ENCODE data around the gene ARHGAP44.

ARHGAP44 gene

DNA sequence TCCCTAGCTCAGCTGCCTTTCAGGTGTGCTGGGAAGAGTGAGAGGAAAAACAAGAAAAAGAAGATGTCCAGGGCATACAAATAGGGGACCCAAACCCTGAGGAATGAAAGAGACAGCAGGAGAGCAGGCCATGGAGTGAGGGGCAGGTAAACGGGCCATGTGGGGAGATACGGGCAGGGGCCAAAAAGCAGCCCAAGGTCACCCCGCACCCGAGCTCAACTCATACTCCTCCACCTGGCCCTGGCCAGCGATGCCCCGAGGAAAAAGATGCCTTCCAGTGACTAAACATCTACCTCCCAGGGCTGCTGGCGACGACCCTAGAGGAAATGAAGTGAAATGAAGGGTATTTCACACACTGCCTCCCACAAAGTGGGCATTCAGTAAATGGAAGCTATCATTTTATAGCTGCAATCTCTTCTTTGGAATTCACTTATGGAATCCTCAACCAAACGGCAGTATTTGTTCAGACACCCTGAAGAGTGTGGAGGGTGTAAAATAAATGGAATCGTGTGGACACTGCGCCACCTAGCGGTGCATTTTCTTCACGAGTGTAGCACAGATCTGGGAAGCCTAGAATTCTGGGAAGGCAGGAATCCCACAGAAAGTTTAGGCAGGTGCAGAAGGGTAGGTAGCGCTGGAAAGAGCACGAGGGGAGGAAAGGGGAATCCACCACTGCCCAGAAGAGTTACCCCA lies 213.6 kb downstream of the ARHGAP44 start:
- DNase-seq (ENCODE audit: low read depth) = peak; percentile 61
- TF ChIP-seq, protein P1, sequence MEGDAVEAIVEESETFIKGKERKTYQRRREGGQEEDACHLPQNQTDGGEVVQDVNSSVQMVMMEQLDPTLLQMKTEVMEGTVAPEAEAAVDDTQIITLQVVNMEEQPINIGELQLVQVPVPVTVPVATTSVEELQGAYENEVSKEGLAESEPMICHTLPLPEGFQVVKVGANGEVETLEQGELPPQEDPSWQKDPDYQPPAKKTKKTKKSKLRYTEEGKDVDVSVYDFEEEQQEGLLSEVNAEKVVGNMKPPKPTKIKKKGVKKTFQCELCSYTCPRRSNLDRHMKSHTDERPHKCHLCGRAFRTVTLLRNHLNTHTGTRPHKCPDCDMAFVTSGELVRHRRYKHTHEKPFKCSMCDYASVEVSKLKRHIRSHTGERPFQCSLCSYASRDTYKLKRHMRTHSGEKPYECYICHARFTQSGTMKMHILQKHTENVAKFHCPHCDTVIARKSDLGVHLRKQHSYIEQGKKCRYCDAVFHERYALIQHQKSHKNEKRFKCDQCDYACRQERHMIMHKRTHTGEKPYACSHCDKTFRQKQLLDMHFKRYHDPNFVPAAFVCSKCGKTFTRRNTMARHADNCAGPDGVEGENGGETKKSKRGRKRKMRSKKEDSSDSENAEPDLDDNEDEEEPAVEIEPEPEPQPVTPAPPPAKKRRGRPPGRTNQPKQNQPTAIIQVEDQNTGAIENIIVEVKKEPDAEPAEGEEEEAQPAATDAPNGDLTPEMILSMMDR (IDR thresholded peaks at IDR 0.05; ENCODE audit: low read depth, low read length) = peak; percentile 71
- no peak for TF ChIP-seq MYC (IDR thresholded peaks at IDR 0.05; ENCODE audit: low read depth, low read length)

GRCh38 chr17:13003454-13003851 lies 214.2 kb downstream of the ARHGAP44 start:
- H3K4me3 ChIP-seq (ENCODE audit: low read depth, low read length) = no peak overlapping the region
- no peak for DNase-seq (ENCODE audit: low read depth)
- TF ChIP-seq, protein P1 (IDR thresholded peaks at IDR 0.05; ENCODE audit: low read depth, low read length) = no peak
- TF ChIP-seq MYC (IDR thresholded peaks at IDR 0.05; ENCODE audit: low read depth, low read length) = no peak
- TF ChIP-seq, protein P2, sequence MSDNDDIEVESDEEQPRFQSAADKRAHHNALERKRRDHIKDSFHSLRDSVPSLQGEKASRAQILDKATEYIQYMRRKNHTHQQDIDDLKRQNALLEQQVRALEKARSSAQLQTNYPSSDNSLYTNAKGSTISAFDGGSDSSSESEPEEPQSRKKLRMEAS (IDR thresholded peaks at IDR 0.05; ENCODE audit: low read depth, low read length) = no peak
- TF ChIP-seq POLR2A (IDR thresholded peaks at IDR 0.05; ENCODE audit: extremely low read depth, insufficient read length) = no peak

More for the DNA sequence above, 213.6 kb downstream of the ARHGAP44 start:
- no peak overlapping the region for H3K4me3 ChIP-seq (ENCODE audit: low read depth, low read length)

GRCh38 chr17:13003927-13004326 lies 214.6 kb downstream of the ARHGAP44 start:
- DNase-seq (ENCODE audit: low read depth) = no peak
- TF ChIP-seq, protein P2 (IDR thresholded peaks at IDR 0.05; ENCODE audit: low read depth, low read length) = no peak
- no peak for TF ChIP-seq MYC (IDR thresholded peaks at IDR 0.05; ENCODE audit: low read depth, low read length)
- no peak overlapping the region for H3K4me3 ChIP-seq (ENCODE audit: low read depth, low read length)

GRCh38 chr17:13004336-13004735 lies 215.0 kb downstream of the ARHGAP44 start:
- TF ChIP-seq, protein P1 (IDR thresholded peaks at IDR 0.05; ENCODE audit: low read depth, low read length) = no peak
- TF ChIP-seq POLR2A (IDR thresholded peaks at IDR 0.05; ENCODE audit: extremely low read depth, insufficient read length) (no peak), MYC (IDR thresholded peaks at IDR 0.05; ENCODE audit: low read depth, low read length) (no peak)
- TF ChIP-seq, protein P2 (IDR thresholded peaks at IDR 0.05; ENCODE audit: low read depth, low read length) = no peak
- no peak overlapping the region for H3K4me3 ChIP-seq (ENCODE audit: low read depth, low read length)
- no peak for DNase-seq (ENCODE audit: low read depth)

GRCh38 chr17:13005530-13005929 lies 216.2 kb downstream of the ARHGAP44 start:
- no peak overlapping the region for H3K4me3 ChIP-seq (ENCODE audit: low read depth, low read length)
- TF ChIP-seq, protein P2 (IDR thresholded peaks at IDR 0.05; ENCODE audit: low read depth, low read length) = no peak
- TF ChIP-seq POLR2A (IDR thresholded peaks at IDR 0.05; ENCODE audit: extremely low read depth, insufficient read length) (no peak), MYC (IDR thresholded peaks at IDR 0.05; ENCODE audit: low read depth, low read length) (no peak)
- TF ChIP-seq, protein P1 (IDR thresholded peaks at IDR 0.05; ENCODE audit: low read depth, low read length) = no peak
- no peak for DNase-seq (ENCODE audit: low read depth)

DNA sequence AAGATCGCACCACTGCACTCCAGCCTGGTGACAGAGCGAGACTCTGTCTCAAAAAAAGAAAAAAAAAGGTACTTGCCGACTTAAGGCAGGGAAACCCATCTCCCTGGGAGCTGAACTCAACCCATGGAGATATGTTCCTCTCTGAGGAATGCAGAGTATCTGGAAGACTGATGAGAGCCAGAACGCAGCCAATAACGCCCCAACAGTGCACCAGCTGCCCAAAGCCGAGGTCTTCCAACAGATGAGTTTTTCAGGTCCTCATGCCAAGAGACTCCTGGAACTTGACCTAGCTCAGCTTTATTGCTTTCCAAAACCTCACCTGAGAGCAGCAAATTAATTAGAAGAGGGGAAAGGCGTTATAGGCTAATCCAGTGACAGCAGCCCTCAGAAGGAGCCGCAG lies 219.2 kb downstream of the ARHGAP44 start:
- no peak overlapping the region for H3K4me3 ChIP-seq (ENCODE audit: low read depth, low read length)
- TF ChIP-seq POLR2A (IDR thresholded peaks at IDR 0.05; ENCODE audit: extremely low read depth, insufficient read length) = no peak
- no peak for TF ChIP-seq MYC (IDR thresholded peaks at IDR 0.05; ENCODE audit: low read depth, low read length)
- TF ChIP-seq, protein P2 (IDR thresholded peaks at IDR 0.05; ENCODE audit: low read depth, low read length) = no peak
- TF ChIP-seq, protein P1 (IDR thresholded peaks at IDR 0.05; ENCODE audit: low read depth, low read length) = no peak
- DNase-seq (ENCODE audit: low read depth) = no peak

All from NB4 (cell line).